GM18498 (cell line): Measurements from ENCODE around the gene PARVG.
"Not testable (repeated sequence)": the region's sequence is repeated elsewhere in the genome, so short reads cannot be mapped to it uniquely, and the experiment has no call there.

ENCODE experiments used
- ATAC-seq: cut with Tn5 transposase; IDR thresholded peaks from one replicate; pipeline ENCODE4 v1.9.1; 2021; ENCODE audit warnings: mild to moderate bottlenecking, moderate library complexity; ENCODE audit not compliant: unreplicated experiment

PARVG gene

GRCh38 chr22:44241121-44241520 is 60.4 kb downstream of the PARVG start:
- ATAC-seq, result not testable (repeated sequence)

- no peak for ATAC-seq
Observed at GRCh38 chr22:44242946-44243724, 62.4 kb downstream of the PARVG start.

GRCh38 chr22:44243761-44244160 is 63.0 kb downstream of the PARVG start:
- no peak for ATAC-seq

GRCh38 chr22:44244265-44244822 is 63.6 kb downstream of the PARVG start:
- no peak for ATAC-seq

- no peak for ATAC-seq
Observed at GRCh38 chr22:44245438-44245837, 64.7 kb downstream of the PARVG start.

GRCh38 chr22:44245867-44246266 is 65.1 kb downstream of the PARVG start:
- ATAC-seq, result no peak

- ATAC-seq, result no peak
Observed at GRCh38 chr22:44246615-44247326, 66.0 kb downstream of the PARVG start.

- no peak for ATAC-seq
Observed at GRCh38 chr22:44247346-44247745, 66.6 kb downstream of the PARVG start.

- no peak for ATAC-seq
Observed at GRCh38 chr22:44247923-44248892, 67.5 kb downstream of the PARVG start.

GRCh38 chr22:44248926-44249325 is 68.2 kb downstream of the PARVG start:
- ATAC-seq, result no peak

GRCh38 chr22:44249376-44250147 is 68.8 kb downstream of the PARVG start:
- ATAC-seq, result no peak

GRCh38 chr22:44254811-44255210 is 74.1 kb downstream of the PARVG start:
- ATAC-seq, result no peak

- no peak for ATAC-seq
Observed at GRCh38 chr22:44256085-44256484, 75.4 kb downstream of the PARVG start.

GRCh38 chr22:44256556-44257485 is 76.1 kb downstream of the PARVG start:
- no peak for ATAC-seq
